ENCODE data around the gene PROZ. TPM values are rescaled to one million over a fixed set of nuclear protein-coding genes. Genes with fewer than 3 reads are reported as not detected.

Gene PROZ
- total and polyA plus RNA-seq, 4 donors: not detected

DNA sequence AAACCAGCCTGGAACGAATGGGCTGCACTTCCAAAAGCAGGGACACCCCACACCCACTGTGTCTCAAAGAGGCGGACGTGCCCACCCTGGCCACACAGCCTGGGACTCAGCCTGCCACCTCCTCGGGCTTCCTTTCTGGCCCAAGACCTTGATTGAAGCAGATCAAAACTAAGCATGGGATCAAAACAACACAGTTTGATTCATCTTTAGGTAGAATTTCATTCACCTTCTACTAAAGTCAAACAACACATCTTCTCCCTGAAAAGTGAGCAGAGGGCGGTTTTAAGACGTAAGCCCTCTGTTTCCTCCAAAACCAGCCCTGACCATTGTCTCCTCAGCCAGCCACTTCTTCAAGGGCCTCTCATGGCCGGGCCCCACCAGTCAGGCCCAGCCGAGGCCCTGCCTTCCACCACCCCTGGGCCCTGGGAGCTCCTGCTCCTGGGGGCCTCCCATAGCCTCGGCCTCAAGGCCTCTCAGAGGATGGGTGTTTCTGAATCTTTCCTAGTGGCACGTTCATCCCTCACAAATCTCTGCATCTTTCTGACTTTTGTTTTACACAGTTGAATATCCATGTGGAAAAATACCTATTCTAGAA is 42.1 kb upstream of the PROZ start:
- no peak overlapping the region for H3K27ac ChIP-seq (ENCODE audit: low read depth in 1 of 2, low read length in 1 of 2)
- DNase-seq (no peak), ATAC-seq (ENCODE audit: insufficient read depth, low FRiP score) (no peak)
- no peaks in the 10 kb centered on the region for H3K36me3 ChIP-seq (ENCODE audit: control insufficient read depth in 4 of 4, insufficient read depth in 4 of 4, low read length in 4 of 4)
- no peak overlapping the region for H3K4me3 ChIP-seq
- peaks cover 0 to 7% (median 4%) of the 10 kb centered on the region in 3 donors for H3K27me3 ChIP-seq (ENCODE audit: control insufficient read depth in 3 of 3, insufficient read depth in 3 of 3, low read length in 2 of 3)
- peaks cover 0 to 4% (median 0%) of the 10 kb centered on the region in 5 donors for H3K4me1 ChIP-seq (ENCODE audit: control insufficient read depth in 5 of 5, insufficient read depth in 5 of 5, low read length in 5 of 5)
- WGBS, 2 donors: 86 to 91% methylated on average over 10 of the region's 10 CpGs
- no peak overlapping the region for H3K9ac ChIP-seq (ENCODE audit: insufficient read depth in 1 of 2, low read length in 2 of 2)
- peaks cover 0 to 3% (median 0%) of the 10 kb centered on the region in 4 donors for H3K9me3 ChIP-seq (ENCODE audit: control insufficient read depth in 4 of 4, insufficient read depth in 3 of 4, low read length in 3 of 4)
- TF ChIP-seq, protein P1, sequence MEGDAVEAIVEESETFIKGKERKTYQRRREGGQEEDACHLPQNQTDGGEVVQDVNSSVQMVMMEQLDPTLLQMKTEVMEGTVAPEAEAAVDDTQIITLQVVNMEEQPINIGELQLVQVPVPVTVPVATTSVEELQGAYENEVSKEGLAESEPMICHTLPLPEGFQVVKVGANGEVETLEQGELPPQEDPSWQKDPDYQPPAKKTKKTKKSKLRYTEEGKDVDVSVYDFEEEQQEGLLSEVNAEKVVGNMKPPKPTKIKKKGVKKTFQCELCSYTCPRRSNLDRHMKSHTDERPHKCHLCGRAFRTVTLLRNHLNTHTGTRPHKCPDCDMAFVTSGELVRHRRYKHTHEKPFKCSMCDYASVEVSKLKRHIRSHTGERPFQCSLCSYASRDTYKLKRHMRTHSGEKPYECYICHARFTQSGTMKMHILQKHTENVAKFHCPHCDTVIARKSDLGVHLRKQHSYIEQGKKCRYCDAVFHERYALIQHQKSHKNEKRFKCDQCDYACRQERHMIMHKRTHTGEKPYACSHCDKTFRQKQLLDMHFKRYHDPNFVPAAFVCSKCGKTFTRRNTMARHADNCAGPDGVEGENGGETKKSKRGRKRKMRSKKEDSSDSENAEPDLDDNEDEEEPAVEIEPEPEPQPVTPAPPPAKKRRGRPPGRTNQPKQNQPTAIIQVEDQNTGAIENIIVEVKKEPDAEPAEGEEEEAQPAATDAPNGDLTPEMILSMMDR (IDR thresholded peaks at IDR 0.05; ENCODE audit: control extremely low read depth, extremely low read depth): no peak

DNA sequence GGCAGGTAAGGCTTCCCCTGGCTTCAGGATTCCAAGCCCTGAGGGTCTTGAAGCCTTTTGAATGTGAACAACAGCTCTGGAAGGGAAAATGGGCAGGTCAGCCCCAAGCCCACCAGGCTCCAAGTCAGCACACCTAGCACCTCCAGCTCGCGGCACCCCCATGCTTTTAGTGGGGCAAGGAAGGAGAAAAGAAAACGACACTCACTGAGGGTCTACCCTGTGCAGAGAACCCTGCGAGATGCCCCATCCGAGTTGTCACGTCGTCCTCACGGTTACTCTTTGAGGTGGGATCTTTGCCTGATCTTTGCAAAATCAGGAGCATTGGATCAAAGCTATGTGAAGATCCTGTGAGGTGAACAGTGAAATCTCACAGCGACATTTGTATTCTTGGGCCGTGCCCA is 41.6 kb upstream of the PROZ start:
- no peaks in the 10 kb centered on the region for H3K36me3 ChIP-seq (ENCODE audit: control insufficient read depth in 4 of 4, insufficient read depth in 4 of 4, low read length in 4 of 4)
- TF ChIP-seq, protein P1 (IDR thresholded peaks at IDR 0.05; ENCODE audit: control extremely low read depth, extremely low read depth): no peak
- no peak overlapping the region for H3K9ac ChIP-seq (ENCODE audit: insufficient read depth in 1 of 2, low read length in 2 of 2)
- H3K4me3 ChIP-seq: no peak overlapping the region
- DNase-seq (no peak), ATAC-seq (ENCODE audit: insufficient read depth, low FRiP score) (no peak)
- H3K27me3 ChIP-seq (ENCODE audit: control insufficient read depth in 3 of 3, insufficient read depth in 3 of 3, low read length in 2 of 3): peaks cover 0 to 5% (median 4%) of the 10 kb centered on the region in 3 donors
- no peak overlapping the region for H3K27ac ChIP-seq (ENCODE audit: low read depth in 1 of 2, low read length in 1 of 2)
- H3K9me3 ChIP-seq (ENCODE audit: control insufficient read depth in 4 of 4, insufficient read depth in 3 of 4, low read length in 3 of 4): peaks cover 0 to 3% (median 0%) of the 10 kb centered on the region in 4 donors
- whole genome bisulfite sequencing, 2 donors: 92 to 93% methylated on average over 10 of the region's 10 CpGs
- peaks cover 0 to 4% (median 0%) of the 10 kb centered on the region in 5 donors for H3K4me1 ChIP-seq (ENCODE audit: control insufficient read depth in 5 of 5, insufficient read depth in 5 of 5, low read length in 5 of 5)

DNA sequence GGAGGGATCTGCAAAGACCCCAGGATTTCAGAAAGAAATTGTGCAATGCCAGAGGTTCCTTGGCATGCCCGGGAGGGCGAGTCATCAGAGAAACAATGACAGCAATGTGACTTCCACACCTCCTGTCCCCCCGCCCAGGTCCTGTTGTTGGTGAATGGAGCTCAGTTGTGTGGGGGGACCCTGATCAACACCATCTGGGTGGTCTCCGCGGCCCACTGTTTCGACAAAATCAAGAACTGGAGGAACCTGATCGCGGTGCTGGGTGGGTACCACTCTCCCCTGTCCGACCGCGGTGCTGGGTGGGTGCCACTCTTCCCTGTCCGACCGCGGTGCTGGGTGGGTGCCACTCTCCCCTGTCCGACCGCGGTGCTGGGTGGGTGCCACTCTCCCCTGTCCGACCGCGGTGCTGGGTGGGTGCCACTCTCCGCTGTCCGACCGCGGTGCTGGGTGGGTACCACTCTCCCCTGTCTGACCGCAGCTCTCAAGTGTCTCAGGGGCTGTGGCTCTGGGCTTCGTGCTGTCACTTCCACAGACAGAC is 41.0 kb upstream of the PROZ start:
- Histone ChIP-seq H3K4me1 (ENCODE audit: control insufficient read depth in 5 of 5, insufficient read depth in 5 of 5, low read length in 5 of 5) (peaks cover 0 to 8% (median 0%) of the 10 kb centered on the region in 5 donors), H3K9ac (ENCODE audit: insufficient read depth in 1 of 2, low read length in 2 of 2) (no peak overlapping the region), H3K27ac (ENCODE audit: low read depth in 1 of 2, low read length in 1 of 2) (no peak overlapping the region), H3K4me3 (no peak overlapping the region), H3K27me3 (ENCODE audit: control insufficient read depth in 3 of 3, insufficient read depth in 3 of 3, low read length in 2 of 3) (peaks cover 0 to 4% (median 4%) of the 10 kb centered on the region in 3 donors), H3K36me3 (ENCODE audit: control insufficient read depth in 4 of 4, insufficient read depth in 4 of 4, low read length in 4 of 4) (no peaks in the 10 kb centered on the region), H3K9me3 (ENCODE audit: control insufficient read depth in 4 of 4, insufficient read depth in 3 of 4, low read length in 3 of 4) (peaks cover 0 to 3% (median 0%) of the 10 kb centered on the region in 4 donors)
- TF ChIP-seq, protein P1 (IDR thresholded peaks at IDR 0.05; ENCODE audit: control extremely low read depth, extremely low read depth): no peak
- DNase-seq (no peak), ATAC-seq (ENCODE audit: insufficient read depth, low FRiP score) (no peak)
- 88 to 90% methylated on average over 19 to 26 of the region's 26 CpGs for WGBS, 2 donors

All from lung (tissue), 12 donors.